Osteoblast (primary cell): ENCODE results near the gene PCTP. TPM values are rescaled to one million over a fixed set of nuclear protein-coding genes. Genes with fewer than 3 reads are reported as not detected.

Experiments used
- DNase-seq: peaks from one replicate; pipeline ENCODE4 v3.0.0; 2011; ENCODE audit warnings: low spot score, mixed read lengths; ENCODE audit not compliant: insufficient read length; ENCODE audit errors: missing footprints
- H2AFZ ChIP-seq: 2 replicates; pipeline ENCODE4 v1.6.0; 2011; ENCODE audit warnings: mild to moderate bottlenecking, low read length
- H3K27ac ChIP-seq: 2 replicates; pipeline ENCODE4 v1.5.1; 2011; ENCODE audit warnings: mild to moderate bottlenecking, low read depth, low read length, moderate library complexity
- H3K27me3 ChIP-seq: 2 replicates; pipeline ENCODE4 v1.6.0; 2012; ENCODE audit warnings: mild to moderate bottlenecking, control low read depth, inconsistent platforms, low read length, moderate library complexity; ENCODE audit not compliant: insufficient read depth
- H3K36me3 ChIP-seq: 2 replicates; pipeline ENCODE4 v1.5.1; 2011; ENCODE audit warnings: mild to moderate bottlenecking, low read length, control low read depth, moderate library complexity; ENCODE audit not compliant: insufficient read depth
- H3K4me1 ChIP-seq: 2 replicates; pipeline ENCODE4 v1.5.1; 2011; ENCODE audit warnings: mild to moderate bottlenecking, low read length, control low read depth, moderate library complexity; ENCODE audit not compliant: insufficient read depth
- H3K4me2 ChIP-seq: 2 replicates; pipeline ENCODE4 v1.6.0; 2011; ENCODE audit warnings: mild to moderate bottlenecking, low read length; ENCODE audit not compliant: insufficient read depth
- H3K4me3 ChIP-seq: fragments of 200-600 bp; sonication (generic); 3 replicates; pipeline ENCODE4 v1.5.1; 2012; ENCODE audit warnings: mild to moderate bottlenecking, low read length, inconsistent platforms; ENCODE audit not compliant: insufficient read depth
- H3K79me2 ChIP-seq: 2 replicates; pipeline ENCODE4 v1.6.0; 2012; ENCODE audit warnings: mild to moderate bottlenecking, low read length, control low read depth, inconsistent platforms; ENCODE audit not compliant: insufficient read depth
- H3K9me3 ChIP-seq: 2 replicates; pipeline ENCODE4 v1.5.1; 2011; ENCODE audit warnings: low read depth, low read length, control low read depth
- H4K20me1 ChIP-seq: 2 replicates; pipeline ENCODE4 v1.6.0; 2012; ENCODE audit warnings: mild to moderate bottlenecking, low read length, control low read depth; ENCODE audit not compliant: insufficient read depth
- CTCF ChIP-seq: IDR thresholded peaks from 2 replicates; pipeline ENCODE4 v1.5.1; 2011; ENCODE audit warnings: mild to moderate bottlenecking, low read depth, low read length, moderate library complexity; ENCODE audit errors: extremely low read depth
- total RNA-seq: library from RNA; depleted of rRNA; stranded (reverse); fragments of >200 nt; gene quantifications from 2 replicates; pipeline ENCODE4 v1.2.3, GENCODE V29; 2012

PCTP gene
- total RNA-seq, 1 donor: 9.8 TPM

- Histone ChIP-seq H3K4me1 (no peaks in the 10 kb centered on the region), H3K9me3 (no peaks in the 10 kb centered on the region), H3K36me3 (no peaks in the 10 kb centered on the region), H3K4me3 (no peak overlapping the region), H3K79me2 (no peaks in the 10 kb centered on the region), H3K4me2 (no peak overlapping the region), H3K27me3 (peaks cover 6% of the 10 kb centered on the region), H2AFZ (no peak overlapping the region), H3K27ac (no peak overlapping the region), H4K20me1 (no peaks in the 10 kb centered on the region)
- no peak for DNase-seq
- no peak for TF ChIP-seq CTCF
Observed at GRCh38 chr17:55743103-55743679, 7.7 kb upstream of the PCTP start.

DNA sequence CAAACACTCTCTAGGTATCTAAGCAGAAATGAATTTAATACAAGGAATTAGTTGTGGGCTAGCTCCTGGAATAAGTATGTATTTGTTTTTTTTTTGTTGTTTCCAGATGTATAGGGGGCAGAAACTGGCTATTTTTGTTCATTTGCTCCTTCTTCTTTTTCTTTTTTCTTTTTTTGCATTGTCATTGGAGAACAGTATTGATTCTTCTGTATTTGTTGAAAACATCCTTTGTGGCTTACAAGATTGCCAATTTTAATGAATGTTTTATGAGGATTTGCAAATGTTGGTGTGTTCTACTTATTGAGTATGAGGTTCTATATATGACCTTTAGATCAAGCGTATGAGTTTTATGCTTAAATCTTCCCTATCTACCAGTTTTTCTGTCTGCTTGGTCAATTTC, 5.6 kb upstream of the PCTP start:
- H3K36me3 ChIP-seq: no peaks in the 10 kb centered on the region
- H3K9me3 ChIP-seq: no peaks in the 10 kb centered on the region
- no peaks in the 10 kb centered on the region for H3K79me2 ChIP-seq
- H3K4me2 ChIP-seq: no peak overlapping the region
- no peak overlapping the region for H3K4me3 ChIP-seq
- H4K20me1 ChIP-seq: no peaks in the 10 kb centered on the region
- H2AFZ ChIP-seq: no peak overlapping the region
- no peaks in the 10 kb centered on the region for H3K4me1 ChIP-seq
- H3K27ac ChIP-seq: no peak overlapping the region
- no peak for DNase-seq
- TF ChIP-seq CTCF: no peak
- H3K27me3 ChIP-seq: peaks cover 7% of the 10 kb centered on the region

GRCh38 chr17:55746466-55746865, 4.4 kb upstream of the PCTP start:
- no peak for DNase-seq
- no peak overlapping the region for H3K4me3 ChIP-seq
- TF ChIP-seq CTCF: no peak
- H3K27ac ChIP-seq: no peak overlapping the region
- no peaks in the 10 kb centered on the region for H4K20me1 ChIP-seq
- no peaks in the 10 kb centered on the region for H3K9me3 ChIP-seq
- peaks cover under 1% of the 10 kb centered on the region for H3K4me1 ChIP-seq
- H3K4me2 ChIP-seq: no peak overlapping the region
- peaks cover 3% of the 10 kb centered on the region for H3K79me2 ChIP-seq
- H3K27me3 ChIP-seq: peaks cover 7% of the 10 kb centered on the region
- H2AFZ ChIP-seq: no peak overlapping the region
- H3K36me3 ChIP-seq: no peaks in the 10 kb centered on the region

GRCh38 chr17:55747209-55747608, 3.6 kb upstream of the PCTP start:
- H3K4me3 ChIP-seq: no peak overlapping the region
- no peak for DNase-seq
- H3K4me2 ChIP-seq: no peak overlapping the region
- no peak overlapping the region for H3K27ac ChIP-seq
- no peak for TF ChIP-seq CTCF
- no peaks in the 10 kb centered on the region for H3K9me3 ChIP-seq
- H3K79me2 ChIP-seq: peaks cover 11% of the 10 kb centered on the region
- H3K4me1 ChIP-seq: peaks cover 6% of the 10 kb centered on the region
- peaks cover 7% of the 10 kb centered on the region for H3K27me3 ChIP-seq
- H2AFZ ChIP-seq: no peak overlapping the region
- no peaks in the 10 kb centered on the region for H3K36me3 ChIP-seq
- no peaks in the 10 kb centered on the region for H4K20me1 ChIP-seq
